ENCODE measurements around the gene DAZL.
"Not testable (repeated sequence)": the region's sequence is repeated elsewhere in the genome, so short reads cannot be mapped to it uniquely, and the experiment has no call there.

The DAZL gene, protein sequence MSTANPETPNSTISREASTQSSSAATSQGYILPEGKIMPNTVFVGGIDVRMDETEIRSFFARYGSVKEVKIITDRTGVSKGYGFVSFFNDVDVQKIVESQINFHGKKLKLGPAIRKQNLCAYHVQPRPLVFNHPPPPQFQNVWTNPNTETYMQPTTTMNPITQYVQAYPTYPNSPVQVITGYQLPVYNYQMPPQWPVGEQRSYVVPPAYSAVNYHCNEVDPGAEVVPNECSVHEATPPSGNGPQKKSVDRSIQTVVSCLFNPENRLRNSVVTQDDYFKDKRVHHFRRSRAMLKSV

DNA sequence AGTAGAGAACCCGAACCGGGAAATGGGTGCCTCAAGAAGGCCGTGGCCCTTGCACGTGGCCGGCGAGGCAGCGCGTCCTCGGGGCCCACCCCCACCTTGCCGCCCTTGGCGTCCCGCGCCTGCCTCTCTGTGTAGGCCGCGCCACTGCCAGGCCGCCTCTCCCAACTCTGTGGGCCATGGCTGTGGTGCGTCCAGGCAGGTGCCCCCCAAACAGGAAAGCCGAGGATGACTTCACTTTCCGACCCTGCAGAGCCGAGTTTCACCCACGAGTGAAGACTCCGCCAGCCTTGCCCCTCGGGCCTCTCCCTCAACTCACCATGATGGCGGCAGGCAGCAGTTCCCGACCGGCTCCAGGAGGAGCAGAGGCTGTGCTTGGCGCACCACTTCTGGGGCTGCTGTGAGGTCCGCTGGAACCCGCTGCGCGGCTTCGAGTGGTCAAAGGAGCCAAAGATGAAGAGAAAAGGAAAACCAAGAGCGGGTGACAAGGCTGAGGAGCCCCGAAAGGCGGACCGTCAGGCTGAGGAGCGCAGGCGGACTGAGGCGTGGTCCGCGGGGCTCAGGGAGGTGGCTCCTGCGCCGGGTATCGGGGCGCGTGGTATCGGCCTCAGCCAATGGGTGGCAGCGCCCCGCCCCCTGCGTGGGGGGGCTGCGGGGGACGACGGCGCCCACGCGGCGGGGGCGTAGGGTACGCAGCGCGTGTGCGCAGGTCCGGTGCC, at the start of gene DAZL:
Gene DAZL, minus strand, starts transcription at position 537 of the 716 bp plus-strand sequence. Its CDS starts 218 bp downstream, at position 319.
- DNase-seq = no peak

DNA sequence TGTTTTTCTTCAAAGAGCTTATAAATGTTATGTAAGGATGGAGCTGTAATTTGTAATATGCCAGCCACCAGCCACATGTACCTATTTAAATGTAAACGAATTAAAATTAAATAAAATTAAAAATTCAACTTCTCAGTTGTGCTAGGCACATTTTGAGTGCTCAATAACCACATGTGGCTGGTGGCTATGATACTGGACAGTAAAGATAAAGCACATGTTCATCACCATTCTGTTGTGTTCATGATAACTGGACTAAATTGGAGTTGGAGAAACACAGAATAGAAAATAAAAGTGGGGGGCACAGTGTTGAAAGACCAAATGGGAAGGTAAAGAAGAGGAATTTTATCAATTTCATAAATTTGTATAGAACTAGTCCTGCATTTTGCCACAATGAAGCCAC, 49.8 kb upstream of the DAZL start:
- DNase-seq = no peak

DNA sequence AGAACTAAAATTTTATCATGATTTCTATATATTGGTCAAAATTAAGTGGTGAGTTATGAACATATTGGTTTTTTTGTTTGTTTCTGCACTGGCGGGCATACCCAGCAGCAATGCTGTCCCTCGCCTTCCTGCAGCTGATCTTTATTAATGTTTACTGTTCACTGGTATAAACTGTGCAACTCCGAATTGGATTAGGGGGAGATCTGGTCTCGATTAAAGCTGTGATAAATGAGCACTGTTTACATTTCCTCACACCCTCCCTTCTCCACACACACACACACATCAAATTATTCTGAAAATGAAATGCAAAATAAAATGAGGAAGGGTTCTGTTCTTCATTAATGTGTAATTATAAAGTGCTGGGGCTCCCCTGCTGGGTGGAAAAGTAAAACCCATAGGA, 48.5 kb upstream of the DAZL start:
- no peak for DNase-seq

DNA sequence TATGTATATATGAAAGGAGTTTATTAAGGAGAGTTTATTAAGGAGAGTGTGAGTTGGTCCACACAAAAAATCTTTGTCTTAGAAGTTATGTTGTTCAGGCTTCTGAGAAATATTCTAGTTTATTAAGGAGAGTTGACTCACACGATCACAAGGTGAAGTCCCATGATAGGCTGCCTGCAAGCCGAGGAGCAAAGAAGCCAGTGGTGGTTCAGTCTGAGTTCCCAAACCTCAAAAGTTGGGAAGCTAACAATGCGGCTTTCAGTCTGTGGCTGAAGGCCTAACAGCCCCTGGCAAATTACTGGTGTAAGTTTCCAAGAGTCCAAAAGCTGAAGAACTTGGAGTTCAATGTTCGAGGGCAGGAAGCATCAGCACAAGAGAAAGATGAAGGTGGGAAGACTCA, 42.4 kb upstream of the DAZL start:
- no peak for DNase-seq

DNA sequence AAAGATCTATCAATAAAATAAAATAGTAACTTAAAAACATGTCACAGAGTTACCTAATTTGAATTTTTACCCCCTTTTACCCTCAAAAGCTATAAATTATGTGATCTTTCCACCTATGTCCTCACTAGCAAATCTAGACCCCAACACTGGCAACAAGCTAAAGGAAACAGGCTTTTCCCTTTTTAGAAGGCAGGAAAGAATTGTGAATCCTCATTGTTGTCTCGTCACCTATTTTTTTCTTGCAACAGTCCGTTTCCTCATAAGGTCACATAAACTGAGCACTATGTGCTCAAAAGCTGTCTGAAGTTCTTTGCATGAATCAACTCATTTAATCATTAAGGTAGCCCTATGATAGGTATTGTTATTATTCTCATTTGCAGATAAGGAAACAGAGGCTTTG, 34.6 kb upstream of the DAZL start:
- no peak for DNase-seq

DNA sequence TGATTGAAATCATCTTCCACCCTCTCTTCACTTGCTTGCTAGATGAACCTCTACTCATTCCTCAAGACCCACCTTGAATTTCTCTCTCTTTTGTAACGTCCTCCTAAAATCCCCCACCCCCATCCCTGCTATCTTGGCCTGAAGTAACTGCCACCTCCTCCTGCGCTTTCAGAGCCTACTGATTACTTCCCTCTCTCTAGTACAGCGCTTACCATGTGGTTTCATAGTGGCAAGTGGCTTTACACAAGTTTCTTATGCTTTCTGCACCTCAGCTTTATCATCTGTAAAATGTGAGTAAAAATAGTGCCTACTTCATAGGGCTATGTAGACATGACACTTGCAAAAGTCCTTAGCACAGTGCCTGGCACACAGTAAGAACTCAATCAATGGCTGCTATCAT, 28.7 kb upstream of the DAZL start:
- no peak for DNase-seq

DNA sequence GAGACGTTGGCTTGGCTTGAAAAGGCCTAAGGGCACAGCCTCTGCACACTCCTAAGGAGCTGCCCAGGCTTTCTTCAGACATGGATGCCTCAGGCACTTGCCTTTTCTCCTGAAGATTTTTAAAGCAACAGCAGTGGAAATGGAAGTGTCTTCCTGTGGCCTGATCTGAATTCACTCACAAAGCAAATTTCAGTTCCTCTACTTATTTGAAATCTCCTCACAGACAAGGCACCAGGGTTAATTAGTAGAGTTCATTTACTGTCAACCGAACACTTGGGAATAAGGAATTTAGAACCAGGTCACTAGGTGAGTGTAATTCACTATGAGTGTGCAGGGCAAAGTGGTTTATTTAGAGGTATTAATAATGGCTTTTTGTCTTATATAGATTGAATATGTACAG, 27.2 kb upstream of the DAZL start:
- DNase-seq = no peak

DNA sequence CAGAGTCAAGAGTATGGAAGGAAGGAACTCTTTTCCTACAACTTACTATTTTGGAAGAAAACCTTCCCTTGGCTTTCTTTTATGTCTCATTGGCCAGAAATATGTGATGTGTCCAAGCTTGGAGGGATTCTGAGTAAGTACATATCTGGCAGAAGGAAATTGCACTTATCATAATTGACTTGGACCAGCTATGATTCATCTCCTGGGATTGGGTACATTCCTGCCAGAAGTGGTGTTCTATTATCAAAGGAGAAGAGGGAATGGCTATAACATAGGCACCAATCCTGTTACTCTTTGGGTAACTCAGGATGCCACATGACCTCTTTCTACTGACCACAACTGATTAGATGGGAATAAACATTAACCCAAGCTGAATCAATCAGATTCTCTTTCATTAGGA, 13.5 kb upstream of the DAZL start:
- DNase-seq = no peak

DNA sequence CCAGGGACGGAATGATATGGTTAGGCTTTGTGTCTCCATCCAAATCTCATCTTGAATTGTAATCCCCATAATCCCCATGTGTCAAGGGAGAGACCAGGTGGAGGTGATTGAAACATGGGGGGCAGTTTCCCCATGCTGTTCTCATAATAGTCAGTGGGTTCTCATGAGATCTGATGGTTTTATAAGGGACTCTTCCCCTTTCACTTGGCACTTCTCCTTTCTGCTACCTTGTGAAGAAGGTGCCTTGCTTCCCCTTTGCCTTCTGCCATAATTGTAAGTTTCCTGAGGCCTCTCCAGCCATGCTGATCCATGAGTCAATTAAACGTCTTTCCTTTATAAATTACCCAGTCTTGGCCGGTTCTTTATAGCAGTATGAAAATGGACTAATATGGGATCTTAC, 11.9 kb upstream of the DAZL start:
- DNase-seq = not testable (repeated sequence)

DNA sequence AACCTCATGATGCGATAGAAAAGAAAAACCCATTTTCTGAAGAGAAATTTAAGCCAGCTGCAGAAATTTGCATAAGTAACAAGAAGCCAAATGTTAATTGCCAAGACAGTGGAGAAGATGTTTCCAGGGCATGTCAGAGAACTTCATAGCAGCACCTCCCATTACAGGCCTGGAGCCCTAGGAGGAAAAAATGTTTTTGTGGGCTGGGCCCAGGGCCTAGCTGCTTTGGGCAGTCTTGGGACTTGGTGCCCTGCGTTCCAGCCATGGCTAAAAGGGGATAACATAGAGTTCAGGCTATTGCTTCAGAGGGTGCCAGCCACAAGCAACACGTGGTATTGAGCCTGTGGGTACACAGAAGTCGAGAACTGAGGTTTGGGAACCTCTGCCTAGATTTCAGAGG, 10.9 kb upstream of the DAZL start:
- DNase-seq = no peak

DNA sequence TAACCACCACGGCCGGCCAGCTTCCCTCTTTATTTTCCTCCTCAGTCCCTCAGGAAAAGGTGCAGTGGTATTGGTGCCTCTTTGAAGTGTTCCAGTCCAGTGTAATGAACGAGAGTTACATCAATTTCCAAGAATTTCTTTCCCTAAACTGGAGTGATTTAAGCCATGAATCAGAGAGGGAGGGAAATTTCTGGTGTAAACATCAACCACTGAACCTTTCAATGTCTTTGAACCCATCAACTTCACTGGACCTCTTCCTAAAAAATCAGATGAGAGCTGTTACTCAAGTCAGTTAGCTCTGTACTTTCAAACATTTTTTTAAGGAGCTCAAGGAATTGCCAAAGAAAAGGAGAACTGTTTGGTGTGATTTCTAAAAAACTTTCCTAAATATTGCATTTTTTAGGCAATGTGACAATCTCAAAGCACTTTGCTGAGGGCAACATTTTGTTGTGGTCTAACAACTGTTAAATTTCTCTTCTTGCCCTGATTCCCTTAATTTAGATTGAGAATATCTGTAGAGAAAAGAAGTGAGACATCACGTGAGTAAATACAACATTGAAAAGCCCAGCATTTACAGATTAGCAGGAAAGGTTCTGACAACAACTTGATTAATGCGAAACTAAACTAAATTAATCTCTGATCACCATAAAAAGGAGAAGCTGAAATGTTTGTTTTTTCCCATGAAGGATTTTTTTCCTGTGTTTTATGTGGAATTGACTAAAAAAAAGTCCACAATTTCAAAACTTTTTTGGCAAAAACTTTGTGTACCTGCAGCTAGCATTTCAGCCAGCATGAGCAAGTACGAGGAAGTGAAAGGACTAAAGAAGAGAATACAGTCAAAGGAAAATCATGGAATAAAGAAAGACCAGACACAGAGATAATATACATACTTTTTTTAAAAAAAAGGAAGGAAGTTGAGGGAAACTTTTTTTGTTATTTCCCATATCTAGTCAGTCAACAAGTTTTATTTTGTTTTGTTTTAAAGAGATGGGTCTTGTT, 9.1 kb upstream of the DAZL start:
- no peak for DNase-seq

DNA sequence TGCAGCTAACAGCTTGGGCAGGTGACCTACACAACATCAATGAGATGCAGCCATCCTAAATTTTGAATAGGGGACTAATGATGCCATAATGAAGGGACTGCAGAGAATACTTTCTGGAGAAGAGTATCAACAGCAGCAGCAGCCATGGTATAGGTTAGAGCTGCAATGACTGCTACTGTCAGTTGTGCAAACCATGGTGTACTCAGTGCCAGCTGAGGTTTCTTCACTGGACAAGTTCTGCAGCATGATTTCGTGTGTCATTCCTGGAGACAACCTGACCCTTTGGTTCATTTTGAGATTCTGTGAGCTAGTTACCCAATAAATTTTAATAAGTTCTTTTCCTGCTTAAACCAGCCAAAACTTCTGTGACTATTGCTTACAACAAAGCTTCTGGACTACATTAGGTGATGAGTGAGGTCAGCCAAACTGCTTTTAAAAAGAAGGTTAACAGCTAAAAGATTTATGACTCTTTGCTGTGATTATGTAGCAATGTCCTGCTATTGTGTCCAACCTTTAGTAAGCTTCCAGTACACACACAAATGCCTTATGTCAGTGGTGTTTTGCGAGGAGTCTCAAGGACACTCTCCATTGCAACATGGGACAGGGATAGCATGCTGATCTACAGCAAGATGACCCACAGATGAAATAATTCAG, 4.8 kb upstream of the DAZL start:
- no peak for DNase-seq

DNA sequence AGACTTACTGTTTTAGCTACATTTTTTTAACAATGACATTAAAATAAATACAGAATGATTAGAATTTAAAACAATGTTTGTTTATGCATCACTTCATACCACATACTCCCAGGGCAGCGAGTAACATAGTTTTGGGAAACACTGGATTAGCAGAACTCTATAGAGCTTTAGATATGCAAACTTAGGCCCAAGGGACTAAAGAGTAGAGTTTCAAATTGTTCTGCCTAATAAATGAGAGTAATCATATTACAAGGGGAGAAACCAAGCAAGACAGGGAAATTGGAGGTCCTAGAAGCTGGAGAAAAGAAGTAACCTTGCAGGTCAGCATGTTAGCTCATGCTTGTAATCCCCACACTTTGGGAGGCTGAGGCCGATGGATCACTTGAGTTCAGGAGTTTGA, 3.6 kb upstream of the DAZL start:
- DNase-seq = no peak

DNA sequence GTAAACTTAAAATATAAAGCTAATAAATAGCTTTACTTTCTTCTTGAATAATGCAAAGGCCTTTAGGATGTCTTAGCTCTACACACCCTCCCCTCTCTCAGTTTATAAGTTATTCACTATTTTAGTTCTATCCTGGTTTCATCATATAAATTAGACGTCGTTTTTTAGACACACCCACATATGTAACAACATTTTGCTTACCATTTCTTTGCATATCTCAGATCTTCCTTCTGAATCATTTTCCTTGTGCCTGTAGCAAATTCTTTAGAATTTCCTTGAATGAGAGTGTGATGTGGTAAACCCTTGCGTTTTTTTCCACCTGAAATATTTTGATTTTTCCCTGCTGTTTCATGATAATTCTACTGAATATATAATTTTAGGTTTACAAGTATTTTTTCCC, 2.5 kb upstream of the DAZL start:
- DNase-seq = no peak

DNA sequence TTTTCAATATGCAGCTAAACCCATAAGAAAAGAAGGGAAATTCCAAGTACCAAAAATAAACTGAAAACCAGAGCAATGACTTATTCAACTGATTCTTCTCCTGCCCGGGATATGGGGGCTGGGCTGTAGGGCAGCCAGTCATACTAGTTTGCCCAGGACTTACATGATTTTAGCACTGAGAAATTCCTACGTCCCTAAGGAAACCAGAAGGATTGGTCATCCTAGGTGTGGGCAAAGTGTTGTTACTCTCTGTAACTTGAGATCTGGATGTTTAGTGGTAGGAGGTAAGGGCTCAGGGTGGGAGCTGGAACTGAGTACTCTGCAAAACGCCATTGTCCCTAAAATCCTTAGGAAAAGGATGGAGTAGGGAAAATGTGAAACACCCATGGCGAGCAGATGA, 1.2 kb upstream of the DAZL start:
- no peak for DNase-seq

DNA sequence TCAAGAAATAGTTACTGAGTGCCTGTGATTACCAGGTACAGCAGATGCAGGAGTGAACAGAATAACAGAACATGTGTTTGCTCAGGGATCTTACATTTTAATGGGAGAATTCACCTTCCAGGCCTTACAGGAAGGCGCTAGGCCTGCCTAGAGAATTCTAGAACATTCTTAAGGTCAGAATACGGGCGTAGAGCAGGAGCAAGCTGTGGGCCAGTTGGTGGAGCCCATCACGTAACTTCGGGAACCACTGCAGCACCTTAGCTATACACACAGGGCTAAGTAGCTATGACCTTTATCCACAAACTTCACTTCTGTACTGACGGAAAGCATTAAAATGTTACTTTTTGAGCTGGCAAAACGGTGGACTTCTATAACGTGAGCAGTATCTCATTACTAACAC, 743 bp upstream of the DAZL start:
- DNase-seq = no peak

DNA sequence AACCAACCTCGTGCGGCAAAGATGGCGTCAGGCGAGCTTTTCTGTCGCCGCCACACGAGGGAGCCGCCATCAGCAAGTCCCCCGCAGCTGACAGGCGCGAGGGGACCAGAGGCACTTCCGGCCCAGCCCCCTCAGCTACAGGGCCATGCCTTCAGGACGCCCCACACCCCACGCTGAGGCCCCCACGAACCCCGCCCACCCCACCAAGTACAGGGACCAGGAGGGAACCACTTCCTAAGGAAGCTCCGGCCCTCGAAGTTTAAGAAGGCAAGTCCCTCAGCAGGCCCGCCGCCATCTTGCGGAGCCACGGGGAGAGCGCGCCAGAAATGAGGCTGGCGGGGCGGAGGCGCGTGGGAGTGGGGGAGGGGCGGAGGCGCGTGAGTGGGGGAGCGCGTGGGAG, 790 bp downstream of the DAZL start:
- no peak for DNase-seq

DNA sequence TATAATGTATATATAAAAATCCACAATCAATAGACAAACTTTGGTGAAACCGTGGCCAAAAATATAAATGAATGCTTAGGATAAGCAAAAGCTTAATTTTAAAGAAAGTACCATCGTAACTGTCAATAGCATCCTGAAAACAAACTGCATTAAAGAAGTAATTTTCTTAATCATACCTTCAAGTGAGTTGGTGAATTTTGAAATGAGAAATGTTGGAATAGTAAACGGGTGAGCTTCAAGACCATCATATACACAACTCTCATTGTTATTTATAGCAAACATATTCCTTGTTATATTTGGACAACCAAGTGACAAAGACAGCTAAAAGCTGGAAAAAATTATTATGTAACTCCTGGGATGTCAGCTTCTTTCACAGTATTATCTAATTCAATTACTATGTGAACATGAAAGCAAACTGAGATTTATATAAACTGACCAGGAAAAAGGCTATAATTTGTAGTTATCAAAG, 3.7 kb downstream of the DAZL start:
- DNase-seq = no peak

DNA sequence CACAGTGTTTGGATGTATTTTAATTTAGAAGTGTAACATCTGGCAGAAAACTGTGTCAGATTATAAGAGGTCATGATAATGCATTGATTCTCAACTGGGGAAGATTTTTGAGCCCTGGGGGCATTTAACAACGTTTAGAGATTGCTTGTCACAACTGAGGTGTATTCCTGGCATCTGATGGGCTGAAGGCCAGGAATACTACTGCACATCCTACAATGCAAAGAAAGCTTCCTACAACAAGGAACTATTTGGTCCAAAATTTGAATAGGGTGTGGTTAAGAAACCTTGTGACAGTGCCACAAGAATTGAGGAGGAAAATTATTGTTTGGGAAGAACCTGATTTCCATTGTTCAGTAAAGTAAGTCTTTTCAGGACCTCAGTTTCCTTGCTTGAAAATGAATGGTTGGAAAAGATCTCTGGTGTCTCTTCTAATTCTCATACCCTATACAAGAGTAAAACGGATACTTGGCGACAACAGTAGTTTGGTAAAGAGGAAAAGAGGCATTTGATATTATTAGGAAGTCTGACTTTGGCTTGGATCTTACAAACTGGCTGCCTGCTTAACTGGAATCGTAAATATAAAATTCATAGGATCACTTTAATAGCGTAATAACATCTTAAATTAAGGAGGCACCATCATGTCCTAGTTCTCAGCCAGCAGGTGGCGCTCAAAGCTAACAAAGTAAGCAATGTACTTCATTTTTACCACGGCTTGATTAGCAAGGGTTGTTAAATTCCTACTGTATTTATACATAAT, 4.3 kb downstream of the DAZL start:
- peak; percentile 81 for DNase-seq

DNA sequence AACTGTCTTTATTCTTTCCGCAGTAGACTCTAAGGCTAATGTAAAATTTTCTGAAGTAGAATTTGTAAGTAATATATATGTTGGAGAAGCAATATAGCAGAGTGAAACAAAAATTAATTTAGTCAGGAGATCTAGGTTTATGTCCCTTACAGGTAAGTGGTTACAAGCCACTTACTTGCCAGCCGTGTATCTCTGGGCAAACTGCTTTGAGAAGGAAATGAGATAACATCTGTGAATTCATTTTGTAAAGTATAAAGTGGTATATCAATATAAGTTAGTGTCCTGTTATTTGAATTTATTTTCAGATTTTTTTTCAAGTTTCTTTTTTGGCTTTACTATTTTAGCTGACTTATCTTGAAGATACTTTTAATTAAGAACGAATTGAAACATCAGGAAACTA, 5.5 kb downstream of the DAZL start:
- no peak for DNase-seq

DNA sequence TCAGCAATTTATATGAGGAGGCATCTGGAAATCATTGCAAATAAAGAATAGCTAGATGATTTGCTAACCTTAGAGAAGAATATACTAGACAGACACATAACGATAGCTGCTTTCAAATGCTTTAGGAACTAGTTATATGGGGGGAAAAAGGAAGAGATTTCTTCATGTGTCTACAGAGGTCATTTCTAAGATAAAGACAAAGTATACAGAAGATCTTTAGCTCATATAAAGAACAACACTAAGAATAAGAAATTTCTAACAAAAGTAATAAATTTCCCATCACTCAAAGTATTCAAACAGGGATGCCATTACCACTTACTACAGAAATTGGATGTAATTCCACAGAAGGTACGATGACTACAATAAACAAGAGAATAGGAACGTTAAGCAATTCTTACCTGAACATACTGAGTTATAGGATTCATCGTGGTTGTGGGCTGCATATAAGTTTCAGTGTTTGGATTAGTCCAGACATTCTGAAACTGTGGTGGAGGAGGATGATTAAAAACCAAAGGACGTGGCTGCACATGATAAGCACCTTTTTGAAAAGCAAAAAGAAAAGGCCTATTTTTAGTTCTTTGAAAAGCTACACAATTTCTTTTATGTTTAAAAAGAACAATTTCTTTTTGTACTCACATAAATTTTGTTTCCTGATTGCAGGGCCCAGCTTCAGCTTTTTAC, 8.7 kb downstream of the DAZL start:
- DNase-seq = no peak

DNA sequence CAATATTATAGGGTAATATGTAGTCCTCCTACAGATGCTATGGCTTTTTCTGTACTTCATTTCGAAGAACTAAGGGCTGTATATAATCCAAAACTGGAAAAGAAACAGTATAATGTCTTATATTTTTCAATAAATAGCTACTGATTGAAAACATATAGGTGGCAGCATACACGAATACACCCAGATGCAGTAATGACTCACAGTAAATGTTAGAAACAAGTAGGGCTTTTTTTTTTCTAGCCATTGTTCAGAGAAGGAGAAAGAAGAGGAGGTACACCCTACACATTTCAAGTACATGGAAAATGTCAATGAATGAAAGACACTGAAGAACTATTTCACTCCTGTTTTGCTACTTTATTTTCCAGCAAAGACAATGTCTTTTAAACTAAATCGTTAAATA, 9.4 kb downstream of the DAZL start:
- DNase-seq = no peak
